Suprapubic skin (tissue), 3 donors: Measurements from ENCODE around the gene UTS2B.

Experiments used
- POLR2AphosphoS5 ChIP-seq, 3 donors: sonication (generic); formaldehyde crosslinking; IDR thresholded peaks; one replicate each; pipeline ENCODE4 v1.6.1; 2017; ENCODE audit warnings: antibody characterized with exemption in 3 of 3
- TF ChIP-seq, protein P1 (sequence below), 2 donors: fragments of 200-600 bp in 1 of 2; fragments of 450-650 bp in 1 of 2; sonication (generic) in 1 of 2; IDR thresholded peaks; one replicate each; pipeline ENCODE4 v1.5.1; 2016 to 2019; ENCODE audit warnings: antibody characterized with exemption in 2 of 2, mild to moderate bottlenecking in 1 of 2, moderate library complexity in 1 of 2

DNA sequence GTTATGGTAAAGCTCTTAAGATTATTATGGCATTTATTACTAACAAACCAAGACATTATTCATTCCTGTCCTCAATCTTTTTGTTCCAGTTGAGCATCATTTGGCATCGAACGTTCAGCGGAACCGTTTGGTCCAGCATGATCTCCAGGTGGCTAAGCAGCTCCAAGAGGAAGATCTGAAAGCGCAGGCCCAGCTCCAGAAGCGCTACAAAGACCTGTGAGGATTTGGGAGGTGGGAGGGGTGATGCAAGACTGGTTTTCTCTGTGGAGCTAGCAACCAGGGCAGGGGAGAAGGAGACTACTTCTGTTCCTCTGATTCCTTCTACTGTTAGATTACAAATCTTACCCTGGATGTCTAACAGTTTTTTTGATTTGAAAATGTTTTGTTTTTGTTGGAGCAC is 27.6 kb upstream of the UTS2B start:
- TF ChIP-seq, protein P1, sequence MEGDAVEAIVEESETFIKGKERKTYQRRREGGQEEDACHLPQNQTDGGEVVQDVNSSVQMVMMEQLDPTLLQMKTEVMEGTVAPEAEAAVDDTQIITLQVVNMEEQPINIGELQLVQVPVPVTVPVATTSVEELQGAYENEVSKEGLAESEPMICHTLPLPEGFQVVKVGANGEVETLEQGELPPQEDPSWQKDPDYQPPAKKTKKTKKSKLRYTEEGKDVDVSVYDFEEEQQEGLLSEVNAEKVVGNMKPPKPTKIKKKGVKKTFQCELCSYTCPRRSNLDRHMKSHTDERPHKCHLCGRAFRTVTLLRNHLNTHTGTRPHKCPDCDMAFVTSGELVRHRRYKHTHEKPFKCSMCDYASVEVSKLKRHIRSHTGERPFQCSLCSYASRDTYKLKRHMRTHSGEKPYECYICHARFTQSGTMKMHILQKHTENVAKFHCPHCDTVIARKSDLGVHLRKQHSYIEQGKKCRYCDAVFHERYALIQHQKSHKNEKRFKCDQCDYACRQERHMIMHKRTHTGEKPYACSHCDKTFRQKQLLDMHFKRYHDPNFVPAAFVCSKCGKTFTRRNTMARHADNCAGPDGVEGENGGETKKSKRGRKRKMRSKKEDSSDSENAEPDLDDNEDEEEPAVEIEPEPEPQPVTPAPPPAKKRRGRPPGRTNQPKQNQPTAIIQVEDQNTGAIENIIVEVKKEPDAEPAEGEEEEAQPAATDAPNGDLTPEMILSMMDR (IDR thresholded peaks at IDR 0.05), result no peak
- TF ChIP-seq POLR2AphosphoS5 (IDR thresholded peaks at IDR 0.05), result no peak
